ENCODE measurements around the gene PLA2G2D.

- no peak for TF ChIP-seq PRDM15 (CRISPR knock-in tag; IDR thresholded peaks at IDR 0.05)
- TF ChIP-seq ATF2 (IDR thresholded peaks at IDR 0.05; ENCODE audit: low read length) = no peak
- TF ChIP-seq CBX3 (IDR thresholded peaks at IDR 0.05; ENCODE audit: borderline replicate concordance, low read depth) = no peak
- no peak for TF ChIP-seq HDAC6 (IDR thresholded peaks at IDR 0.05; ENCODE audit: unreplicated experiment)
- no peak for TF ChIP-seq RFX5 (IDR thresholded peaks at IDR 0.05; ENCODE audit: low read depth, low read length)
- TF ChIP-seq CTCF (IDR thresholded peaks at IDR 0.05 in 2 of 3, conservative IDR thresholded peaks at IDR 0.05 in 1 of 3; ENCODE audit: control insufficient read depth in 2 of 3, extremely low read depth in 1 of 3, insufficient read depth in 1 of 3, low read depth in 3 of 3, low read length in 3 of 3) = no peak
Measured at GRCh38 chr1:20086800-20087199, 32.5 kb downstream of the PLA2G2D start.
